GM21390 (cell line): ENCODE data around the gene FAP.
A peak's percentile ranks its signal among the peaks of the same experiment; 100 is the strongest.

Experiments
- ATAC-seq: cut with Tn5 transposase; IDR thresholded peaks from one replicate; pipeline ENCODE4 v1.9.1; 2021; ENCODE audit not compliant: unreplicated experiment

The FAP gene

DNA sequence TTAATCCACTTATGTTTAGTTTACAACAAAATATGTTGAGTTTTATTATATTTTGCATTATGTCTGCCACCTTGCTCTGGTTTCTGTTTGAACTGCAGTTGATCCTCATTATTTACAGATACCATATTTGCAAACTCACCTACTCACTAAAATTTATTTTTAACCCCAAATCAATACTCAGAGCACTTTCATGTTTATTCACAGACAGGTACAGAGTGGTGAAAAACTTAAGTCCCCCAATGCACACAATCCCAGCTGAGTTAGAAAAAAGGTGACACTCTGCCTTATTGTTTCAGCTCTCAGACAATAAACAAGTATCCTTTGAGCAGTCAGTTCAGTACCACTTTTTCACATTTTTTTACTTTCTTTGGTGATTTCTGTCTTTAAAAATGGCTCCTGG, 104.9 kb downstream of the FAP start:
- no peak for ATAC-seq

DNA sequence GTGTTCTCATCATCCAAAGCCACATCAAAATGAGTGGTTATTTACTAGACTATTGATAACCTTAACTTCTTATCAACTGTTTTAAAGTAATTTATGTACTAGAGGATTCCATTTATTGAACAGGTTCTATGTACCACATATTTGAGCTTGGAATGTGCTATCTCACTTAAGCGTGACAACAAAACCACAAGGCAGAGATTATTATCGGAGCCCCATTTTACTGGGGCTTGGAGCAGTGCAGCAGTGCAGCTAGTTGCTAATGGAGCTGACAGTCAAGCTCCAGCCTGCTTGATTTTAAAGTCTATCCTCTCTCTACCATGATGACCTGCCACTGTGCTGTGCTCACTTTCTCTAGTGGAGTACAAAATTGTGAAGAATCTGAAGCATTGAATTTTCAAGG, 115.8 kb downstream of the FAP start:
- no peak for ATAC-seq

DNA sequence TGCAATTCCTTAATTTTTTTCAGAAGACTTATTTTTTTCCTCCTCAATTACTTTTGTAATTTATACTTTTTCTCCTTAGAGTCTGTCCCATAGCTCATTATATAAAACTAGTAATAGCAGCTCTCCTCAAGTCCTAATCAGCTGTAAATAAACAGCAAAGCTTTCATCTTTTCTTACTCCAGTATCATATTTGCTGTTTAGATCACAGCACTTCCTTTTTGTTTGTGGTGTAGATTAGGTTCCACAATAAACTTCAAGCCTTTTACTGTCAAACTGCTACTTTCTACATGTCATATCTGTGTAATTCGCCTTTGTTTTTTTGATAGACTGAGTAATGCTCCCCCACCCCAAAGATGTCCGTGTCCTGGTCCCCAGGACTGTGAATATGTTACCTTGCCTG, 116.7 kb downstream of the FAP start:
- no peak for ATAC-seq

DNA sequence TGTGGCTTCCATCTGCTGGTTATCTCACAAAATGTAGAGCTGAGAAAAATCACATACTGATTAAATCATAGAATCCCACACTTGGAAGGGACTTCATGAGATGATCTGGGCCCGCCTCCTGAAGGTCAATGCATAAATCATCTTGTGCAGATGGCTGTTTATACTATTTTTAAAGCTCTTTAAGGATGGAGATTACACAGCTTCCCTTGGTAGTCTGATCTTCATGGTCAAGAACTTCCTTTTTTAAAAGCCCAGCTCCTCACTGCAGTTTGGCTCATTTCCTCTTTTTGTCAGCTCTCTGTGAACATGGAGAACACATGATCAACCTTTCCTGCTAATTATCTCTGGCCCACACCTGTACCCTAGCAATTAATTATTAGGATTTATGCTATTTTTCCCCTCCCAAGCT, 117.1 kb downstream of the FAP start:
- peak; percentile 92 for ATAC-seq

- no peak for ATAC-seq
Observed at GRCh38 chr2:162125138-162125537, 118.1 kb downstream of the FAP start.

DNA sequence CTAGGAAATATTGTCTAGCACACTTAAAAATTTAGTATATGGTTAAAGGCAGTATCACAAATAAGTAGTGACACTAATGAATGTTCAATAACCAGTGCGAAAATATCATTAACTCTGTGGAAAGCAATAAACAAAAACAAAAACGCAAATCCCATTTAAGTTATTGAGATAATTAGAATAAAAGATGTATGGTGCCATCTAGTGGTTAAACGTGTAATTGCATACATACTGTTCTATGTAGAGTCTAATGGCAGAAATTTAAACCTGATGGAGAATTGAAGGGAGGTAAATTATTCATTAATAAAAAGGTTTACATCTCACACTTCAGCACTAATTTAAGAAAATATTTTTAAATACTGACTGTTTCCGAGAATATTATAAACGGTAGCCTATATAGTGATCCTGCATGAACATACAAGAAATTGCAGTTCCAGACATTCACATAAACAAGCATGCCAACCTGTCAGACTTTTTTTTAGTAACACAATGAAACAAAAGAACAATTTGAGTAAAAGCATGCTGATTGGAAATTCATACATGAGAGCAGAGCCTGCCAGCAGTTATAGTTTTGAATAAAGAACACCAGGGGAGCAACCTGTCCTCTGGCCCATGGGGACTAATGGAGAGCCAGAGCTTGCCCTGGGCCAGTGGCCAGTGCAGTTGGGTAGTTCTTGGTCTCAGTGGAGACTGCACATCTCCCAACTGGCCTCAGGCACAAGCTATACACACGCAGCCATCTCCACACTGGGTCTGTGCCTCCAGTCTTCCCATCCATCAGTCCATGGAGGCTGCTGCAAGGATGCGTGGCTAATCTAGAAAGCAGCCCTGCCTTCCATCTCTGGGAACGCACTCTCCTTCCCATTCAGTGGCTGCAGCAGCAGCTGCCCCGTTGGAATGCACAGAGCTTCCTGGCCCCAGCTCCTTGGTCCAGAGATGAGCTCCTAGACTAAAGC, 119.2 kb downstream of the FAP start:
- no peak for ATAC-seq
